Neural cell (in vitro differentiated cells): Measurements from ENCODE around the gene GATAD2A. TPM values are rescaled to one million over a fixed set of nuclear protein-coding genes. Genes with fewer than 3 reads are reported as not detected.

ENCODE experiments used
- H2AFZ ChIP-seq: fragments of 200-600, 300-800 bp; sonication (generic), shearing (Covaris generic); 2 replicates; pipeline ENCODE4 v1.6.0; 2014; ENCODE audit warnings: low read depth, mild to moderate bottlenecking, antibody characterized with exemption, low read length, moderate library complexity
- H3F3A ChIP-seq: fragments of 200-600 bp; shearing (Covaris generic); 2 replicates; pipeline ENCODE4 v1.6.1; 2016; ENCODE audit warnings: mild to moderate bottlenecking, moderate library complexity, mixed read lengths, antibody characterized with exemption, low read length; ENCODE audit not compliant: insufficient read depth, poor library complexity, severe bottlenecking
- H3K27ac ChIP-seq: fragments of 200-600, 300-800 bp; sonication (generic), shearing (Covaris generic); 2 replicates; pipeline ENCODE4 v1.5.1; 2014; ENCODE audit warnings: mild to moderate bottlenecking, low read length, moderate library complexity
- H3K27me3 ChIP-seq: fragments of 300-800, 200-600 bp; sonication (generic), shearing (Covaris generic); 2 replicates; pipeline ENCODE4 v1.6.0; 2014; ENCODE audit warnings: mild to moderate bottlenecking, low read depth, low read length, moderate library complexity; ENCODE audit not compliant: insufficient read depth
- H3K36me3 ChIP-seq: fragments of 300-800, 200-600 bp; sonication (generic), shearing (Covaris generic); 2 replicates; pipeline ENCODE4 v1.5.1; 2014; ENCODE audit warnings: mild to moderate bottlenecking, antibody characterized with exemption, low read length, moderate library complexity; ENCODE audit not compliant: insufficient read depth
- H3K4me2 ChIP-seq: fragments of 300-800, 200-600 bp; sonication (generic), shearing (Covaris generic); 2 replicates; pipeline ENCODE4 v1.6.0; 2014; ENCODE audit warnings: mild to moderate bottlenecking, low read length
- H3K4me3 ChIP-seq: fragments of 300-800, 200-600 bp; sonication (generic), shearing (Covaris generic); 2 replicates; pipeline ENCODE4 v1.5.1; 2014; ENCODE audit warnings: mild to moderate bottlenecking, low read length, moderate library complexity
- H3K79me2 ChIP-seq: fragments of 200-600 bp; shearing (Covaris generic); replicated peaks from 2 replicates; pipeline ENCODE4 v1.6.0; 2014; ENCODE audit warnings: mild to moderate bottlenecking, low read length, moderate library complexity; ENCODE audit not compliant: insufficient read depth
- H3K9ac ChIP-seq: fragments of 300-800, 200-600 bp; sonication (generic), shearing (Covaris generic); 2 replicates; pipeline ENCODE4 v1.6.1; 2016; ENCODE audit warnings: mild to moderate bottlenecking, low read length, mixed read lengths
- H3K9me2 ChIP-seq: fragments of 200-600 bp; shearing (Covaris generic); 2 replicates; pipeline ENCODE4 v1.6.1; 2016; ENCODE audit warnings: mild to moderate bottlenecking, low read length, mixed read lengths; ENCODE audit not compliant: insufficient read depth
- H3K9me3 ChIP-seq: fragments of 200-600, 300-800 bp; sonication (generic), shearing (Covaris generic); 2 replicates; pipeline ENCODE4 v1.6.1; 2016; ENCODE audit warnings: mild to moderate bottlenecking, mixed run types, low read length, moderate library complexity, mixed read lengths
- H4K20me1 ChIP-seq: fragments of 200-600 bp; shearing (Covaris generic); 2 replicates; pipeline ENCODE4 v1.6.1; 2016; ENCODE audit warnings: mild to moderate bottlenecking, mixed run types; ENCODE audit not compliant: insufficient read depth
- CTCF ChIP-seq: fragments of 450-650 bp; IDR thresholded peaks from 2 replicates; pipeline ENCODE4 v1.5.1; 2014; ENCODE audit warnings: antibody characterized with exemption, mild to moderate bottlenecking, moderate library complexity; ENCODE audit not compliant: poor library complexity, severe bottlenecking
- EP300 ChIP-seq: fragments of 450-650 bp; conservative IDR thresholded peaks from 2 replicates; pipeline ENCODE4 v1.6.1; 2014; ENCODE audit warnings: antibody characterized with exemption, mild to moderate bottlenecking, moderate library complexity; ENCODE audit not compliant: poor library complexity, severe bottlenecking
- EZH2 ChIP-seq: fragments of 200-600, 300-800 bp; shearing (Covaris generic), sonication (generic); IDR thresholded peaks from 2 replicates; pipeline ENCODE4 v1.6.1; 2014; ENCODE audit warnings: antibody characterized with exemption, low read length, borderline replicate concordance, mild to moderate bottlenecking; ENCODE audit not compliant: insufficient read depth, poor library complexity, severe bottlenecking
- MXI1 ChIP-seq: fragments of 450-650 bp; conservative IDR thresholded peaks from 2 replicates; pipeline ENCODE4 v1.6.1; 2014; ENCODE audit warnings: antibody characterized with exemption, mild to moderate bottlenecking; ENCODE audit not compliant: poor library complexity, severe bottlenecking
- POLR2AphosphoS5 ChIP-seq: IDR thresholded peaks from 2 replicates; pipeline ENCODE4 v1.6.1; 2012
- RAD21 ChIP-seq: fragments of 450-650 bp; conservative IDR thresholded peaks from 2 replicates; pipeline ENCODE4 v1.6.1; 2014; ENCODE audit warnings: antibody characterized with exemption, mild to moderate bottlenecking, moderate library complexity
- SMC3 ChIP-seq: fragments of 450-650 bp; conservative IDR thresholded peaks from 2 replicates; pipeline ENCODE4 v1.6.1; 2014; ENCODE audit warnings: antibody characterized with exemption, mild to moderate bottlenecking, moderate library complexity; ENCODE audit not compliant: poor library complexity
- TAF1 ChIP-seq: IDR thresholded peaks from 2 replicates; pipeline ENCODE4 v1.6.1; 2012; ENCODE audit warnings: low read depth
- polyA plus RNA-seq: library from polyadenylated mRNA; depleted of rRNA; stranded (reverse); fragments of >200 nt; gene quantifications from 2 replicates; pipeline ENCODE4 v1.2.3, GENCODE V29; 2014
- TF ChIP-seq, protein P1 (sequence below): IDR thresholded peaks from 2 replicates; pipeline ENCODE4 v1.6.1; 2012; ENCODE audit warnings: borderline replicate concordance

GATAD2A gene
- polyA plus RNA-seq, 1 donor from 2014 or later = 13.9 TPM

DNA sequence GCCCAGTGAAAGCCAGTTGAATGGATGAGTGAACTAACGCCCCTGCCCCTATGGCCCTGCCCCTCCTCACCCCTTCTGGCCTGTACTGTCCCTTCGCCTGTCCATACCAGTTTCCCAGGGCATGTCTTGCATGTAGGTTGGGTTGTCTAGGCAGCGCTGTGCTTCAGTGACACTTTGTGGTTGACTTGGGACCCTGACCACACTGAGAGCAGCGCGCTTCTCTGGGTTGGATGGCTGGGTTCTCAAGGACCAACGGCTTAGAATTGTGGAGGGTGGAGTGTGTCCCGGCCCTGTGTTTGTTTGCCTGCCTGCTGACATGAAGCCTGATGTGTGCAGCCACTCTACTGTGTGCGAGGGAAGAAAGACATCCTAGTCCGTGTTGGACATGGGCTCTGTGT, 15.8 kb downstream of the GATAD2A start:
- no peak overlapping the region for H3K9ac ChIP-seq
- no peaks in the 10 kb centered on the region for H4K20me1 ChIP-seq
- no peak for TF ChIP-seq MXI1
- TF ChIP-seq RAD21 = no peak
- no peak for TF ChIP-seq CTCF
- TF ChIP-seq SMC3 = no peak
- no peak for TF ChIP-seq POLR2AphosphoS5
- TF ChIP-seq TAF1 = no peak
- TF ChIP-seq EZH2 = no peak
- TF ChIP-seq, protein P1, sequence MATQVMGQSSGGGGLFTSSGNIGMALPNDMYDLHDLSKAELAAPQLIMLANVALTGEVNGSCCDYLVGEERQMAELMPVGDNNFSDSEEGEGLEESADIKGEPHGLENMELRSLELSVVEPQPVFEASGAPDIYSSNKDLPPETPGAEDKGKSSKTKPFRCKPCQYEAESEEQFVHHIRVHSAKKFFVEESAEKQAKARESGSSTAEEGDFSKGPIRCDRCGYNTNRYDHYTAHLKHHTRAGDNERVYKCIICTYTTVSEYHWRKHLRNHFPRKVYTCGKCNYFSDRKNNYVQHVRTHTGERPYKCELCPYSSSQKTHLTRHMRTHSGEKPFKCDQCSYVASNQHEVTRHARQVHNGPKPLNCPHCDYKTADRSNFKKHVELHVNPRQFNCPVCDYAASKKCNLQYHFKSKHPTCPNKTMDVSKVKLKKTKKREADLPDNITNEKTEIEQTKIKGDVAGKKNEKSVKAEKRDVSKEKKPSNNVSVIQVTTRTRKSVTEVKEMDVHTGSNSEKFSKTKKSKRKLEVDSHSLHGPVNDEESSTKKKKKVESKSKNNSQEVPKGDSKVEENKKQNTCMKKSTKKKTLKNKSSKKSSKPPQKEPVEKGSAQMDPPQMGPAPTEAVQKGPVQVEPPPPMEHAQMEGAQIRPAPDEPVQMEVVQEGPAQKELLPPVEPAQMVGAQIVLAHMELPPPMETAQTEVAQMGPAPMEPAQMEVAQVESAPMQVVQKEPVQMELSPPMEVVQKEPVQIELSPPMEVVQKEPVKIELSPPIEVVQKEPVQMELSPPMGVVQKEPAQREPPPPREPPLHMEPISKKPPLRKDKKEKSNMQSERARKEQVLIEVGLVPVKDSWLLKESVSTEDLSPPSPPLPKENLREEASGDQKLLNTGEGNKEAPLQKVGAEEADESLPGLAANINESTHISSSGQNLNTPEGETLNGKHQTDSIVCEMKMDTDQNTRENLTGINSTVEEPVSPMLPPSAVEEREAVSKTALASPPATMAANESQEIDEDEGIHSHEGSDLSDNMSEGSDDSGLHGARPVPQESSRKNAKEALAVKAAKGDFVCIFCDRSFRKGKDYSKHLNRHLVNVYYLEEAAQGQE = no peak
- no peak for TF ChIP-seq EP300
- H3K79me2 ChIP-seq = peaks cover 43% of the 10 kb centered on the region
- H3K4me3 ChIP-seq = no peak overlapping the region
- no peaks in the 10 kb centered on the region for H3K27me3 ChIP-seq
- H3K27ac ChIP-seq = no peak overlapping the region
- H3K36me3 ChIP-seq = no peaks in the 10 kb centered on the region
- no peak overlapping the region for H2AFZ ChIP-seq
- H3K9me3 ChIP-seq = no peaks in the 10 kb centered on the region
- H3K9me2 ChIP-seq = no peaks in the 10 kb centered on the region
- H3F3A ChIP-seq = no peaks in the 10 kb centered on the region
- no peak overlapping the region for H3K4me2 ChIP-seq

DNA sequence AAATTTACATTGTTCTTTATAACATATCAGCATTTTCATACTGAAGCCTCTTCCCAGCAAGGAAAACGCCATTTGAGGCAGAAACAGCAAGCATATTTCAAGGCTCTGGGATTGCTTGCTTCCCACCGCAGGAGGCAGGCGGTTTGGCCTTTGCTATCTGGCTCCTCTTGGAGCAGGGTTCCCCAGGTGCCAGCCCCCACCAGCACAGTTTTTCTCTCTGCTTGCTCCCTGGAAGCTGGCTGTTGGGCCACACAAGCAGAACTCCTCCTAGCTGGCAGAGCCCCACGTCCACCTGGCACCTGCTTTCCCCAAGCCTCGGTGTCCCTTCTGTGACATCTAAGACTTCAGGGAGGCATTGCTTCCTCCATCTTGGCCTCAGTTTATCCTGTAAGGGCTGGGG, 16.7 kb downstream of the GATAD2A start:
- no peaks in the 10 kb centered on the region for H4K20me1 ChIP-seq
- H3K79me2 ChIP-seq = peaks cover 41% of the 10 kb centered on the region
- H3K36me3 ChIP-seq = no peaks in the 10 kb centered on the region
- H3K4me3 ChIP-seq = no peak overlapping the region
- TF ChIP-seq SMC3 (no peak), EZH2 (no peak), POLR2AphosphoS5 (no peak), RAD21 (no peak), MXI1 (no peak), TAF1 (no peak), EP300 (no peak), CTCF (no peak)
- TF ChIP-seq, protein P1 = no peak
- no peaks in the 10 kb centered on the region for H3F3A ChIP-seq
- H3K27ac ChIP-seq = no peak overlapping the region
- H3K9ac ChIP-seq = no peak overlapping the region
- H3K9me3 ChIP-seq = no peaks in the 10 kb centered on the region
- H2AFZ ChIP-seq = no peak overlapping the region
- no peaks in the 10 kb centered on the region for H3K27me3 ChIP-seq
- H3K4me2 ChIP-seq = no peak overlapping the region
- no peaks in the 10 kb centered on the region for H3K9me2 ChIP-seq
